ENCODE data around the gene C1orf105.

DNA sequence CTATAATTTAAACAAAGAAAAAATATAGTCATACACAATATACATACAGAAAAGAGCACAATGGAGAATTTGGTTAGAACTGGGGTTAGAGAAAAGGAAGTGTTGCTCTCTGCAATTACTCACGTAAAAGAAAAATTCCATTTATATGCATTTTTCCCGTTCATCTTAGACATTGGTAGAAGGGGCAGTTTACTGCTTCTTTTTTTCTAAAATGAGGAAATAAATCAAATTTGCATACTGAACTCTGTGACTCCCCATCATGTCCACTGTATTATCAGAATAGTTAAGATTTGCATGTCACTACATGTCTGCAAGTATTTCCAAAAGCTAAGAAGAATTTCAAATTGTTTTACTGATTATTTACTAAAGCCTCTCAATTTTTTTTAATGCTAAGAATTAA, 44.1 kb upstream of the C1orf105 start:
- TF ChIP-seq EZH2 (IDR thresholded peaks at IDR 0.05; ENCODE audit: low read length), result no peak
- TF ChIP-seq, protein P1, sequence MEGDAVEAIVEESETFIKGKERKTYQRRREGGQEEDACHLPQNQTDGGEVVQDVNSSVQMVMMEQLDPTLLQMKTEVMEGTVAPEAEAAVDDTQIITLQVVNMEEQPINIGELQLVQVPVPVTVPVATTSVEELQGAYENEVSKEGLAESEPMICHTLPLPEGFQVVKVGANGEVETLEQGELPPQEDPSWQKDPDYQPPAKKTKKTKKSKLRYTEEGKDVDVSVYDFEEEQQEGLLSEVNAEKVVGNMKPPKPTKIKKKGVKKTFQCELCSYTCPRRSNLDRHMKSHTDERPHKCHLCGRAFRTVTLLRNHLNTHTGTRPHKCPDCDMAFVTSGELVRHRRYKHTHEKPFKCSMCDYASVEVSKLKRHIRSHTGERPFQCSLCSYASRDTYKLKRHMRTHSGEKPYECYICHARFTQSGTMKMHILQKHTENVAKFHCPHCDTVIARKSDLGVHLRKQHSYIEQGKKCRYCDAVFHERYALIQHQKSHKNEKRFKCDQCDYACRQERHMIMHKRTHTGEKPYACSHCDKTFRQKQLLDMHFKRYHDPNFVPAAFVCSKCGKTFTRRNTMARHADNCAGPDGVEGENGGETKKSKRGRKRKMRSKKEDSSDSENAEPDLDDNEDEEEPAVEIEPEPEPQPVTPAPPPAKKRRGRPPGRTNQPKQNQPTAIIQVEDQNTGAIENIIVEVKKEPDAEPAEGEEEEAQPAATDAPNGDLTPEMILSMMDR (optimal IDR thresholded peaks at IDR 0.05 in 1 of 3, IDR thresholded peaks at IDR 0.05 in 1 of 3, conservative IDR thresholded peaks at IDR 0.05 in 1 of 3; ENCODE audit: extremely low read depth in 1 of 3, insufficient read depth in 2 of 3, low read length in 3 of 3), result no peak

Data from keratinocyte (primary cell).